ENCODE data around the gene ANKRD44.

Gene ANKRD44

DNA sequence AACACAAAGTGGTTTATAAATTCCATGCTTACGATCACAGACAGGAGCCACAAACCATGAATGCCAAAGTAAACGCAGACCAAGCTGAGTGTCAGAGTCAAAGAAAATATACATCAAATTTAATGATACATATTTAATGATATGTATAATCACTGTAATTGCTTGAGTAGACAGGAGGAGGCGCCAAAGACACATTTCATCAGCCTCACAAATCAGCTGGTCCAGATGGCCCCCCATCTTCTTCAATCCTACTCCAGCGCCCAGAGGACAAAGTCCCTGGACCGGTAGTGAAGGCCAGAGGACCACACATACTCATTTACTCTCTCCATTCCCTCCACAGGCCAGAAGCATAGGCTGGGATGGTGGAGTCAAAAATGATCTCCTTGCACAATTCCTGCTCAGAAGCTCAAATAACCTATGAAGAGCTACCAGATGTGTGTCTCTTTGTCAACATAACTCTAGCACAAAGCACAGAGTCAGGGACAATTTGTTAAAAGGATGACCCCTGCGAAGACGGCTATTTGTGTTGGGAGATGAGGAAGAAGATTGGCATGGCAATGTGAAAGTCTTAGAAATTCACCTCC, 234.7 kb downstream of the ANKRD44 start:
- no peak overlapping the region for H3K4me3 ChIP-seq (ENCODE audit: low read depth, low read length)
- TF ChIP-seq, protein P1, sequence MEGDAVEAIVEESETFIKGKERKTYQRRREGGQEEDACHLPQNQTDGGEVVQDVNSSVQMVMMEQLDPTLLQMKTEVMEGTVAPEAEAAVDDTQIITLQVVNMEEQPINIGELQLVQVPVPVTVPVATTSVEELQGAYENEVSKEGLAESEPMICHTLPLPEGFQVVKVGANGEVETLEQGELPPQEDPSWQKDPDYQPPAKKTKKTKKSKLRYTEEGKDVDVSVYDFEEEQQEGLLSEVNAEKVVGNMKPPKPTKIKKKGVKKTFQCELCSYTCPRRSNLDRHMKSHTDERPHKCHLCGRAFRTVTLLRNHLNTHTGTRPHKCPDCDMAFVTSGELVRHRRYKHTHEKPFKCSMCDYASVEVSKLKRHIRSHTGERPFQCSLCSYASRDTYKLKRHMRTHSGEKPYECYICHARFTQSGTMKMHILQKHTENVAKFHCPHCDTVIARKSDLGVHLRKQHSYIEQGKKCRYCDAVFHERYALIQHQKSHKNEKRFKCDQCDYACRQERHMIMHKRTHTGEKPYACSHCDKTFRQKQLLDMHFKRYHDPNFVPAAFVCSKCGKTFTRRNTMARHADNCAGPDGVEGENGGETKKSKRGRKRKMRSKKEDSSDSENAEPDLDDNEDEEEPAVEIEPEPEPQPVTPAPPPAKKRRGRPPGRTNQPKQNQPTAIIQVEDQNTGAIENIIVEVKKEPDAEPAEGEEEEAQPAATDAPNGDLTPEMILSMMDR (IDR thresholded peaks at IDR 0.05; ENCODE audit: borderline replicate concordance, insufficient read depth, low read depth, low read length): peak; percentile 46; the same call in 1 of the 2 replicates

DNA sequence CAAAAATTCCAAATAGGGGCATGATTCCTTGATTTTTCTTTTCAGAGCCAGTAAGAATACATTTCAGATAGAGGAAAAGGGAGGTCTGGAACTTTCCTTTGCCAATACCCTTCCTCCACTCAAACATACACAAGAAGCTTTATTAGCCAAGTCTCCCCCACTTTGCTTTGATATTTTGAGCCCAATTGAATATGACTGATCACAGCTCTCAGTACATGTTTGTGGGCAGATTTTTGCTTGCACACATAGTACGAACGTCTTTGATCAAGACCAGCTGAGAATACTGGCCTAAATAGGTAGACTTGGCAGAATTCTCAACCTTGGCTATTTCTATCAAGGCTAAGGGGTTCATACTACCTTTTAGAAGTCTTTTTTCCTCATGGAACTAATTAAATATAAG, 235.3 kb downstream of the ANKRD44 start:
- TF ChIP-seq, protein P1 (IDR thresholded peaks at IDR 0.05; ENCODE audit: borderline replicate concordance, insufficient read depth, low read depth, low read length): no peak
- H3K4me3 ChIP-seq (ENCODE audit: low read depth, low read length): no peak overlapping the region

DNA sequence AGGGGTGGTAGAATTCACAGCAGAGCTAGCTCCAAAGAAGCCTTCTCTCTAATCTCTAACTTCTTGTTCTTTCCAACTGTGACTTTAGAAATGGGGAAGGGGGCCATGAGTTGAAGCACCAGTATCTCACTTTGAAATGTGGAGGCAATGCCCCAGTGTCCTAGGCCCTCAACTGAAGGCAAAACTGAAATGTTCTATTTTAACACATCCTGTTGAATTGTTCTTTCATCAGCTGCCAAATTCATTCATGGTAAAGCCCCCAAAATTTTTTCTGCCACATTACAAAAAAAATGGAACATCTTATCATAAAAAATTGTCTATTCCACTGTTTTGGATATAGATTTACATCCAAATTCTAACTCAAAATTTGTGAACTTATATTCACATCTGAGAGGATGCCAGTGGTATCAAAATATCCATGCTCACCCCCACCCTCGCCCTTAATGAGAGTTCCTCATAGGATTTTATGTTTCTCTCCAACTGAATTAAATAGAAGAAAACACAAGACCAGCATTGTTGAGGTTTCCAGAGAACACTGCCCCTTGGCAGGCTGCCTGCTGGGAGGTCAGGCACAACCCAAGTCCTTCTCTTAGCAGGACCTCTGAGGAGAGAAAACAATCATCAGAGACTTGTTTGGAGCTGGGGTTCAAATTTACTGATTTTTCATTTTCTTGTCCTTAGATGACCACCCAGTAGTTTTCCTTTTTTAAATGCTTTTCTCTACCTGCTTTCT, 236.7 kb downstream of the ANKRD44 start:
- TF ChIP-seq, protein P1 (IDR thresholded peaks at IDR 0.05; ENCODE audit: borderline replicate concordance, insufficient read depth, low read depth, low read length): no peak
- no peak overlapping the region for H3K4me3 ChIP-seq (ENCODE audit: low read depth, low read length)

DNA sequence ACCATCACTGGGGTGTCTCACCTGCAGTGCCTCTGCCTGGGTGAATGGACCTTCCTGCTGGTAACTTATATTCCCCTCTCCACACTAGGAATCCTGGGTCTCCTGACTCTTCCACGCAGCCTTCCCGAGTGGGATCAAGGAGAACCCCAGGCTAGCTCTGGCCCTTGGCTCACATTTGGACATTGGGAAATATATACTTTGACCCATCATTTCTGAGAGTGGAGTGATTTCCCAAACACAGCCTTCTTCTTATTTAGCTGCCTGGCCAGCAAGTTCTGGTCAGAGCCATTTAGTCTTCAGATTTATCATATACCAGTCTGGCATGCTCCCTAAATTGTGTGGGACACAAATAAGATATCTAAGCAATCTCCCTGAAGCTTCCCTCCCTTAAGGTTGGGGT, 237.3 kb downstream of the ANKRD44 start:
- TF ChIP-seq, protein P1 (IDR thresholded peaks at IDR 0.05; ENCODE audit: borderline replicate concordance, insufficient read depth, low read depth, low read length): no peak
- no peak overlapping the region for H3K4me3 ChIP-seq (ENCODE audit: low read depth, low read length)

DNA sequence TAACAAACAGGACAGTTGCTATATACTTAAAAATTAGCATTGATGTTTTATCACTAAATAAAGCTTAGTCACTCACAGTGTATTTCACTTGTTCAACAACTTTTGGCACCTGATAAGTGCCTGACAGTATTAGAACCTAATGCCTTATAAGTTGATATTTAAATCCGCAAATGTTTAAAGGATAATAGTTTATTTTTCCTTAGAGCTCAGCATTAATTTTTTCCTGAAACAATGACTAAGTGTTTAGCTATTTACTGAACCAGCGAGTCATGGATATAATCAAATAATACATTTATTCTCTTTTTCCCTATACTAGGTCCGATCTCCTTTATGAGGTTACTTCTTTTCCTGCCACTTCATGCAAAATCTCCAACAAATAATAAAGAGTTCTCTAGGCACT, 238.0 kb downstream of the ANKRD44 start:
- TF ChIP-seq, protein P1 (IDR thresholded peaks at IDR 0.05; ENCODE audit: borderline replicate concordance, insufficient read depth, low read depth, low read length): no peak
- H3K4me3 ChIP-seq (ENCODE audit: low read depth, low read length): no peak overlapping the region

DNA sequence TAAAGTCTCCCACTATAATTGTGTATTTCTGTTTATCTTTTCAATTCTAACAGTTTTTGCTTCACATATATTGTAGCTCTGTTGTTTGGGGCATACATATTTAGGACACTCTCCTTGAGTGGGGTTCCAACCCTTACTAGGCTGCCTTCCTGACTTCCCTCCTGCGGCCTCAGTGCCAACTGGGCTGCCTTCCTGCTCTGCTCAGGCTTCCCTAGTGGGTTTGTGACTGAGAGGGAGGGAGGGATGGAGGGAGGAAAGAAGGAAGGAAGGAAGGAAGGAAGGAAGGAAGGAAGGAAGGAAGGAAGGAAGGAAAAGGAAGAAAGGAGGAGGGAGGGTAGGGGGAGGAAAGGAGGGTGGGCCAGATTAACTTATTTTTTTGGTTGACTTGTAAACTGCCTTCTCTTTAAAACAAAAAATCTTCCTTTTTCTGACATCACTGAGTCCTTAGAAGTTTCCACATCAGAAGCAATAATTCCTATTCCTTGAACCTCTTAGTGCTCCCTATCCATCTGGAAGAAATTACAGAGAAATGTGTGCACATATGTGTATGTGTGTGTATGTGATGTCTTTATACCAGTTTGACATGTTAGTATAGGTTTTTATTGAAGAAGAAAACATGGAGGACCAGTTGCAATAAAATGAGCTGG, 238.7 kb downstream of the ANKRD44 start:
- H3K4me3 ChIP-seq (ENCODE audit: low read depth, low read length): no peak overlapping the region
- TF ChIP-seq, protein P1 (IDR thresholded peaks at IDR 0.05; ENCODE audit: borderline replicate concordance, insufficient read depth, low read depth, low read length): no peak

All from GM12875 (cell line).